Activated CD8-positive, alpha-beta memory T cell treated with anti-CD3 and anti-CD28 coated beads, Interleukin-2, amount 50 U/mL, for 24 hours (primary cell): ENCODE results near the gene OR4Q3.
"Not testable (repeated sequence)": the region's sequence is repeated elsewhere in the genome, so short reads cannot be mapped to it uniquely, and the experiment has no call there.

Source experiments
- DNase-seq: peaks from one replicate; pipeline ENCODE4 v3.0.0-alpha.2; 2020; ENCODE audit errors: extremely low read depth

Gene OR4Q3

GRCh38 chr14:19743256-19743655, at the start of gene OR4Q3:
OR4Q3 (plus strand) TSS chr14:19743571.
- DNase-seq, result no peak

DNA sequence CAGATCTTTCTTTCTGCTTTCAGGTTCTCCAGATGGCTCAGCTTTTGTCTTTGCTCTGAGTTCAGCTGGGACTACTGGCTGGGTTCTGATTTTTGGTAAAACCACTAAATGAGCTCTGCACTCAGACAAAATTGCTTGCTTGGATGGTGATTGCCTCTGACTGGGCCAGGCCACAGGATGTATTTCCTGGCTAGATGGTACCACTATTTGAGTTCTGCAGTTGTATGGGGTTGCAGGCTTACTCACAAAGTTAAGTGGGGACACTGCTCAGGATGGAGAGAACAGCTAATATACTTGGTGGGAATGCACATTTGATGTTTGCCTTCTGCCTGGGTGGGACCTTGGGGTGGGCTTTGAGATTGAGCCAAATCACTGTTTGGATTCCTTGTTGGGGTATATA, 14.0 kb upstream of the OR4Q3 start:
- DNase-seq, result no peak

DNA sequence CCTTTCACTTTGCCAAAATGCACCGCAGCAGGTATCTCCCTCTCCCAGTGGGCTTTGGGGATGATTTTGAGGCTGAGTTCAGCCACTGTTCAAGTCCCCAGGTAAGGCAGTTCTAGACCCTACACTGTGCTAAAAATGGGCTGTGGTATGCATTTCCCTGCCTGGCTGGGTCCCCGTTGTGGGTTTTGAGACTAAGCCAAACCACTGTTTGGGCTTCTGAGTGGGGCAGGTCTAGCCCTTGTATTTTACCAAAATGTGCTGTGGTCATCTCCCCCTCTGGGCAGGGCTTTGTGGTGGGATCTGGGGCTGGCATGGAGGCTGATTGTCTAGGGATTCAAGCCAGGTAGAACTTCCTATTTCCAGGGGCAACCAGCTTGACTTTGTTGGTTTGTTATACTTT, 13.6 kb upstream of the OR4Q3 start:
- no peak for DNase-seq

DNA sequence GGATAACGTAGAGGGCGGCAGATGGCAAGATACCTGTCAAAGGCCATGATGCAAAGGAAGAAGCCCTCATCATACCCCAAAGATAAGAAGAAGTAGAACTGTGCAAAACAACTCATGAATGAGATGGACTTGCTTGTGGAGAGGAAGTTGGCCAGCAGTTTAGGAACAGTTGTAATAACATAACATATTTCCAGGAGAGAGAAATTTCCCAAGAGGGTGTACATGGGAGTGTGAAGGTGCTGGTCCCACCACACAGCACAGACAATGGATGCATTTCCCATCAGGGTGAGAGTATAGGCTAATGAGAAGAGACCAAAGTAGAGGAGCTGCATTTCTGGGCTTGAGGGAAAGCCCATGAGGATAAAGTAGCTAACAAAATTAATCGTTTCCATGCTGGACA, 9.5 kb upstream of the OR4Q3 start:
- not testable (repeated sequence) for DNase-seq

DNA sequence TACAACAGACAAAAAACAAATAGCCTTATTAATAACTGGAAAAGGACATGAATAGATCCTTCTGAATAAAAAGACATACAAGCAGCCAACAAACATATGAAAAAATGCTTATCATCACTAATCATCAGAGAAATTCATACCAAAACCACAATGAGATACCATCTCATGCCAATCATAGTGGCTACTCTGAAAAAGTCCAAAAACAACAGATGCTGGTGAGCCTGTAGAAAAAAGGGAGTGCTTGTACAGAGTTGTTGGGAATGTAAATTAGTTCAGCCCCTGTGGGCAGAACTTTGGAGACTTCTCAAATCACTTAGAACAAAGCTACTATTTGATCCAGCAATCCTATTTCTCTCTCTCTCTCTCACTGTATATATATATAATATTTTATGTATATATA, 8.9 kb downstream of the OR4Q3 start:
- DNase-seq, result not testable (repeated sequence)

DNA sequence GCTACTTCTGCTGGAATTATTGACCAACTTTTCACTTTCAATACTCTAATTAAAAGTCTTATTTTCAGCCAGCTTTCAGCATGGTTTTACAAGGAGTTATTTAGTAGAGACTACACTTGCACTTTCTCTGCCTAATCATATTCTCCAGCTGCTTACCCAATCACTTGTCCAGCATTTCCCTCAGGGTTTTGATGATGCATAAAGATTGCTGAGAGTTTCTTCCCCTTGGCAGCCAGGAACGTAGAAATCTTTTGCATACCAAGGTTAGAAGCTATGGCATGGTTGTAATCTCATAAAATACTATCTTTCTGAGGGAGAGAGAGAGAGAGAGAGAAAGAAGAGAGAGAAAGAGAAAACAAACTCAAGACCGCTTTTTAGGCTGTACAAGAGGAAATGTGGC, 10.8 kb downstream of the OR4Q3 start:
- DNase-seq, result no peak

DNA sequence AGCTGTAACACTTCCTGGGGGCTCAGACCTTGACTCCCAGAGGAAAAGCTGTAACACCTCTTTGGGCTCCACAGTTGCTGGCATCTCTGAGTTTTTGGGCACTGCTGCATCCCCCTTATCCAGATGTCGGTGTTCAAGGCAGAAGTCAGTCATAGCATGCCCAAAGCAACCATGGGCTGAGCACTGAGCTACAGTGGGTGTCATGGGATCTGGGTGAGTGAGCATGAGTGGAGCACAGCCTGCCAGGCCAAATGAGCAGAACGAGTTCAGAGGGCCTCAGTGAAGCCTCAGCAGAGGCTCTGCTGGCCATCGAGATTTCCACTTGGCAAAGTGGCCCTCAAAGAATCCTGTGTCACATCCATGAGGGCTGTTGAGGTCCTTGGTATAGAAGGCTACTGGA, 28.1 kb downstream of the OR4Q3 start:
- not testable (repeated sequence) for DNase-seq

DNA sequence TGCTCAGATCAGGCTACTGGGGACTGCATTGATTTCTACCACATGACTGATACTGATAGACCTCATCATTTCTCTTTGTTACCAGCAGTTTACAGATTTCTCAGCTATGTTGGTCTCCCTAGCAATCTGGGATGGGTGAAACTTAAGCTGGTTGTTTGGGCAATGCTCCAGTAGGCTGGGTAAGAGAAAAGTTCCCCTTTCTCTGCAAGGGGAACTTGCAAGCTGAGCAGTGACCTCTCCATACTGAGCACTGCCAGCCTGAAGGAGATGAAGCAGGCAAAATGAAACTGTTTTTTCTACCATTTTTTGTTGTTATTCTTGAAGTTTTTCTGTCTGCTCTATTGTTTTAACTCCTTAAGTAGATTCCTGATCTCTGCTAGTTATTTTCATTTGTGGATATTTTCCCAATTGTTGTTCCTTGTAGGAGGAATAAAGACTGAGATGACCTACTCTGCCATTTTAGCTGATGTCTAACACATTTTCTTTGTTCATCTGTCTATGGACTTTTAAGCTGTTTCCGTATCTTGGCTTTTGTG, 28.6 kb downstream of the OR4Q3 start:
- DNase-seq, result no peak

GRCh38 chr14:19772454-19772853, 29.1 kb downstream of the OR4Q3 start:
- DNase-seq, result not testable (repeated sequence)

GRCh38 chr14:19773204-19773603, 29.8 kb downstream of the OR4Q3 start, which contains the start of gene OR4M1:
OR4M1 (plus strand) TSS chr14:19773504; CDS start chr14:19780323, 6,819 bp downstream.
- DNase-seq, result not testable (repeated sequence)

DNA sequence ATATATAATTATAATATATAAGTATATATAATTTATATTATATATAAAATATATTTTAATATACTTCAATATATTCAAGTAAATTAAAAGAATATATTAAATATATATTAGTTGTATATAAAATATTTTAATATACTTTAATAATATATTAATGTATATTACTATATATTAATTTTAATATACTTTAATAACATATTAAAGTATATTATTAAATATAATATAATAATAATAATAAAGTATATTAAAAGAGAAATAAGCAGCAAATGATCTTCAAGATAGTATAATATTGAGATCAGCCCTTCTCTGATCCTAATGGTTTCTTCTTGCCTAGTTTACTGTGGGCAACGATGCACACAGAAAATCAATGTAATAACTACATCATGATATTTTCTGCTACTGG, 32.2 kb downstream of the OR4Q3 start:
- DNase-seq, result no peak

DNA sequence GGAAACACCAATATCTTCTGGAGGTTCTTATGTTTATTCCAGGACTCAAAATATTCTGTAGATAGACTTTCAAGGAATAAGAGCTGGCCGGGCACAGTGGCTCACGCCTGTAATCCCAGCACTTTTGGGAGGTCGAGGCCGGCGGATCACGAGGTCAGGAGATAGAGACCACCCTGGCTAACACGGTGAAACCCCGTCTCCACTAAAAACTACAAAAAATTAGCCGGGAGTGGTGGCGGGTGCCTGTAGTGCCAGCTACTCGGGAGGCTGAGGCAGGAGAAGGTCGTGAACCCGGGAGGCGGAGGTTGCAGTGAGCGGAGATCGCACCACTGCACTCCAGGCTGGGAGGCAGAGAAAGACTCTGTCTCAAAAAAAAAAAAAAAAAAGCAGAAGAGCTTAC, 42.5 kb downstream of the OR4Q3 start:
- DNase-seq, result not testable (repeated sequence)

DNA sequence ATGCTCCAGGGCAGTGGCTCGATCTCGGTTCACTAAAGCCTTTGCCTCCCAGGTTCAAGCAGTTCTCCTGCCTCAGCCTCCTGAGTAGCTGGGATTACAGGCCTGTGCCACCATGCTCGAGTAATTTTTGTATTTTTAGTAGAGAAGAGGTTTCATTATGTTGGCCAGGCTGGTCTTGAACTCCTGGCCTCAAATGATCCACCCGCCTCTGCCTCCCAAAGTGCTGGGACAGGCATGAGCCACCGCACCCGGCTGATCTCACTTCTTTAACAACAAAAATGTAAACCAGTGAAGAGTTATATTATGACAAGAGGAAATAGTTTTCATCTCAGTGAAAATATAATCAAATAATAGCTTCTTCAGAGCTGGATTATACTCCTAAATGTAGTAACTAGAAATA, 43.9 kb downstream of the OR4Q3 start:
- not testable (repeated sequence) for DNase-seq

GRCh38 chr14:19788150-19788549, 44.8 kb downstream of the OR4Q3 start:
- DNase-seq, result not testable (repeated sequence)

GRCh38 chr14:19796520-19797108, 53.2 kb downstream of the OR4Q3 start:
- DNase-seq, result not testable (repeated sequence)
